ENCODE results near the gene TRPV6. TPM values are rescaled to one million over a fixed set of nuclear protein-coding genes. Genes with fewer than 3 reads are reported as not detected.
A peak's percentile ranks its signal among the peaks of the same experiment; 100 is the strongest.

Gene TRPV6
- total RNA-seq (4.4 TPM), polyA plus RNA-seq (ENCODE audit: insufficient read depth, low read depth, low replicate concordance) (5.5 TPM)
- long read RNA-seq, donor 1: 0 reads
- long read RNA-seq, donor 2: 0 reads
- long read RNA-seq, donor 3: 0 reads
- long read RNA-seq, donor 4: 0 reads
- long read RNA-seq, donor 5: 0 reads
- long read RNA-seq, donor 6, full-length matches to known transcripts: 1 of 1 reads
- long read RNA-seq, donor 6, partial matches to known transcripts: 0 of 1 reads
- long read RNA-seq, donor 6, other reads (novel, unspliced or antisense): 0 of 1 reads
- long read RNA-seq, donor 7, partial matches to known transcripts: 6 of 12 reads
- long read RNA-seq, donor 7, other reads (novel, unspliced or antisense): 4 of 12 reads
- long read RNA-seq, donor 8: 0 reads
- long read RNA-seq, donor 9: 0 reads
- long read RNA-seq, donor 10: 0 reads

DNA sequence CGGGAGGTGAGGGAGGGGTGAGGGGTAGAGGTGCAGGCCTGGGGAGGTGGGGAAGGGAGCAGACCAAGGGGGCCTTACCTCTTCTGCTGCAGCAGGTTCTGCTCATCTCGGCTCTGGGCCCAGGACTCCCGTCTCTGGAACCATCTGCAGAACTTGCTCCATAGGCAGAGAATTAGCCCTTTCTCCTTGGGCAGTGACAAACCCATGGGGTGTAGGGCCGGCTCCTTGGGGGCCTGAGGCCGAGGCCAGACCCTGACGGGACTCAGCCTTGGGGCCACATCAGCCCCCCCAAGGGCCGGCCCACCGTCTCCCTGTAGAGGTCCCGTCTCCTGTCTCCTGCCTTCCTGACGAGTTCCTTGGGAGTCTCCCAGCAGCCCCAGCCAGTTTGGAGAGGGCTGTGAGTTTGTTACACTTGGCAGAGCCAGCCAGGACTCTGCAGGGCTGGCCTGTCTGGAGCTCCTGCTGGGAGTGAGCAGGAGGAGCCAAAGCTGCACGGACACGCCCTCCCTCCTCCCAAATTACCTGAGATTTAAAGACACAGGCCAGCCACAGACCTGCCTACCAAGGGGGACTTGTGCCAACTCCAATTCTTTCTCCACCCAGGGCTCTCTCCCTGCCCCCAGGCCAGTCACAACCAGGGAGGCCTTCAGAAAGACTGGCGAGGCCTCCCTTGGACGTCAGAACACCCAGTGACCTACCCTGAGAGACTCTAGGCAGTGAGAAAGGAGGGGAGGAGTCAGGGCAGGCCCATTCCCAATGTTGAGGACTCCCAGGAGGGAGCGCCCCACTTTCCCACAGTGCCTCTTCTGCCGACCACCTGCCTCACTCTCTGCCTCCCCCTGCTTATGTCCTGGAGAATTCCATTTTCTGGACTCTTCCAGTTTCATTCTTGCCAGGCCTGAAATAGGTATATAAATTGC lies at the start of gene TRPV6:
Gene TRPV6 (minus strand): TSS at position 435 of the 920 bp plus-strand sequence.
- H3K36me3 ChIP-seq (ENCODE audit: control insufficient read depth in 2 of 3, insufficient read depth in 3 of 3, low read length in 3 of 3): no peaks in the 10 kb centered on the region
- no peaks in the 10 kb centered on the region for H3K4me1 ChIP-seq (ENCODE audit: control insufficient read depth in 2 of 3, insufficient read depth in 2 of 3, low read depth in 1 of 3, low read length in 3 of 3)
- H3K9ac ChIP-seq (ENCODE audit: low read length in 3 of 3): no peak within 1 kb of the TSS
- FAIRE-seq: no peak
- no peaks in the 10 kb centered on the region for H3K27me3 ChIP-seq (ENCODE audit: control insufficient read depth, insufficient read depth, low read length)
- peak within 1 kb of the TSS; percentile 14 to 55 (median 26) for H3K4me3 ChIP-seq (ENCODE audit: low read length in 3 of 3)
- H3K9me3 ChIP-seq (ENCODE audit: control insufficient read depth in 2 of 3, insufficient read depth in 1 of 3, low read length in 3 of 3): no peaks in the 10 kb centered on the region
- TF ChIP-seq, protein P1, sequence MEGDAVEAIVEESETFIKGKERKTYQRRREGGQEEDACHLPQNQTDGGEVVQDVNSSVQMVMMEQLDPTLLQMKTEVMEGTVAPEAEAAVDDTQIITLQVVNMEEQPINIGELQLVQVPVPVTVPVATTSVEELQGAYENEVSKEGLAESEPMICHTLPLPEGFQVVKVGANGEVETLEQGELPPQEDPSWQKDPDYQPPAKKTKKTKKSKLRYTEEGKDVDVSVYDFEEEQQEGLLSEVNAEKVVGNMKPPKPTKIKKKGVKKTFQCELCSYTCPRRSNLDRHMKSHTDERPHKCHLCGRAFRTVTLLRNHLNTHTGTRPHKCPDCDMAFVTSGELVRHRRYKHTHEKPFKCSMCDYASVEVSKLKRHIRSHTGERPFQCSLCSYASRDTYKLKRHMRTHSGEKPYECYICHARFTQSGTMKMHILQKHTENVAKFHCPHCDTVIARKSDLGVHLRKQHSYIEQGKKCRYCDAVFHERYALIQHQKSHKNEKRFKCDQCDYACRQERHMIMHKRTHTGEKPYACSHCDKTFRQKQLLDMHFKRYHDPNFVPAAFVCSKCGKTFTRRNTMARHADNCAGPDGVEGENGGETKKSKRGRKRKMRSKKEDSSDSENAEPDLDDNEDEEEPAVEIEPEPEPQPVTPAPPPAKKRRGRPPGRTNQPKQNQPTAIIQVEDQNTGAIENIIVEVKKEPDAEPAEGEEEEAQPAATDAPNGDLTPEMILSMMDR (IDR thresholded peaks at IDR 0.05; ENCODE audit: borderline replicate concordance, extremely low read depth, insufficient read depth): no peak
- peak in 4 of 5 donors; percentile 57 to 78 (median 68) for DNase-seq
- no peak within 1 kb of the TSS for H3K27ac ChIP-seq (ENCODE audit: low read depth in 2 of 2, low read length in 2 of 2)
- intact Hi-C loops (cut with DNase I): no loop called here

DNA sequence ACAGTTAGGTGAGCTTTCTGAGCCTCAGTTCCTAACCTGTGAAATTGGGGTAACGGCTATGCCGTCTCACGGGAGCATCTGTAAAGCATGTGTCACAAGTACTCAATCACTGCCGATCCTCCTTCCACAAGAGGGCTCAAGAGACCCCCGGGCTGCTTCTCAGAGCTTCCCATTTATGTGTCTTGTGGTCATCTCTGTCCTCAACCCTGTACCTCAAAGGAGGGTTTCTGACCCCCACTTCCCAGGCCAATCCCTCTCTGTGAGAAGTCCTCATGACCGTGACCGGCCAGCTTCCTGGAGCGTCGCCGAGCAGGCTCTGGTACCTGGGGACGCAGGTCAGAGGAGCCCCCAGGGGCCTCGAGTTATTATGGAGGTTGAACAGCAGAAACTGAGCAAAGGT lies 48.5 kb upstream of the TRPV6 start:
- TF ChIP-seq, protein P1 (IDR thresholded peaks at IDR 0.05; ENCODE audit: borderline replicate concordance, extremely low read depth, insufficient read depth): no peak
- Histone ChIP-seq H3K27ac (ENCODE audit: low read depth in 2 of 2, low read length in 2 of 2) (no peak overlapping the region), H3K9ac (ENCODE audit: low read length in 3 of 3) (no peak overlapping the region), H3K36me3 (ENCODE audit: control insufficient read depth in 2 of 3, insufficient read depth in 3 of 3, low read length in 3 of 3) (no peaks in the 10 kb centered on the region), H3K9me3 (ENCODE audit: control insufficient read depth in 2 of 3, insufficient read depth in 1 of 3, low read length in 3 of 3) (no peaks in the 10 kb centered on the region), H3K4me1 (ENCODE audit: control insufficient read depth in 2 of 3, insufficient read depth in 2 of 3, low read depth in 1 of 3, low read length in 3 of 3) (peaks cover 0 to 4% (median 0%) of the 10 kb centered on the region in 3 donors), H3K27me3 (ENCODE audit: control insufficient read depth, insufficient read depth, low read length) (no peaks in the 10 kb centered on the region), H3K4me3 (ENCODE audit: low read length in 3 of 3) (no peak overlapping the region)
- FAIRE-seq (no peak), DNase-seq (no peak)
- intact Hi-C loops (cut with DNase I): no loop called here

DNA sequence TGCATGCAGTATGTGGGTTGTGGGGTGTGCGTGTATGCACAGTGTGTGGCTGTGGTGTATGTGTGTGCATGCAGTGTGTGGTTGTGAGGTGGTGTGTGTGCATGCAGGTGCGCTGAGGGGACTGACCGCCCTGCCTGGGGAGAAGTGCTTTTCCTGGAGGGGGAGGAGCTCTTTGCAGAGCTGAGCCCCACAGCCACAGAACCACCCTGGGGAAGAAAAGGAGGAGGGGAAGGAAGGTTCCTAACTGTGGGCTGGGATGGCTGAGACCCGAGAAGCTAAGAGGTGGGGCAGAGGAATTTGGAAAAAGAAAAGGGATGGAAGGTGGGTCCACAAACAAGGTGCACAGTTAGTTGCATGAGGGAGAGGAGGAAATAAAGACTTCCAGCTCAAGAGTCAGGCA lies 48.1 kb upstream of the TRPV6 start, which contains the start of gene TRPV5:
Gene TRPV5 (minus strand): TSS at position 123 of the 400 bp plus-strand sequence. CDS start 287 bp downstream, outside the sequence.
- no peak within 1 kb of the TSS for H3K9ac ChIP-seq (ENCODE audit: low read length in 3 of 3)
- H3K4me1 ChIP-seq (ENCODE audit: control insufficient read depth in 2 of 3, insufficient read depth in 2 of 3, low read depth in 1 of 3, low read length in 3 of 3): peaks cover 0 to 4% (median 0%) of the 10 kb centered on the region in 3 donors
- H3K36me3 ChIP-seq (ENCODE audit: control insufficient read depth in 2 of 3, insufficient read depth in 3 of 3, low read length in 3 of 3): no peaks in the 10 kb centered on the region
- no peaks in the 10 kb centered on the region for H3K9me3 ChIP-seq (ENCODE audit: control insufficient read depth in 2 of 3, insufficient read depth in 1 of 3, low read length in 3 of 3)
- TF ChIP-seq, protein P1 (IDR thresholded peaks at IDR 0.05; ENCODE audit: borderline replicate concordance, extremely low read depth, insufficient read depth): no peak
- no peak for FAIRE-seq
- H3K27me3 ChIP-seq (ENCODE audit: control insufficient read depth, insufficient read depth, low read length): no peaks in the 10 kb centered on the region
- H3K27ac ChIP-seq (ENCODE audit: low read depth in 2 of 2, low read length in 2 of 2): no peak within 1 kb of the TSS
- intact Hi-C loops (cut with DNase I): no loop called here
- no peak within 1 kb of the TSS for H3K4me3 ChIP-seq (ENCODE audit: low read length in 3 of 3)
- DNase-seq: no peak
